HPDE6-E6E7 (cell line): Measurements from ENCODE around the gene MARS1.

Source experiments
- DNase-seq: peaks from one replicate; pipeline ENCODE4 v3.0.0; 2011; ENCODE audit warnings: missing footprints; ENCODE audit errors: extremely low spot score

MARS1 gene

GRCh38 chr12:57471661-57472060 lies 16.2 kb upstream of the MARS1 start:
- no peak for DNase-seq

GRCh38 chr12:57472391-57472790 lies 15.5 kb upstream of the MARS1 start:
- no peak for DNase-seq

GRCh38 chr12:57473392-57473791 lies 14.5 kb upstream of the MARS1 start:
- DNase-seq, result no peak

- DNase-seq, result no peak
These were observed 14.0 kb upstream of the MARS1 start for GRCh38 chr12:57473886-57474285.

GRCh38 chr12:57474430-57474829 lies 13.4 kb upstream of the MARS1 start:
- no peak for DNase-seq

GRCh38 chr12:57474862-57475261 lies 13.0 kb upstream of the MARS1 start:
- DNase-seq, result no peak

- DNase-seq, result no peak
These were observed 12.4 kb upstream of the MARS1 start for GRCh38 chr12:57475271-57476161.

GRCh38 chr12:57476162-57476992 lies 11.5 kb upstream of the MARS1 start:
- DNase-seq, result no peak

- no peak for DNase-seq
These were observed 10.7 kb upstream of the MARS1 start for GRCh38 chr12:57476993-57477709.

- DNase-seq, result no peak
These were observed 9.9 kb upstream of the MARS1 start for GRCh38 chr12:57477710-57478681.

- DNase-seq, result no peak
These were observed 8.9 kb upstream of the MARS1 start for GRCh38 chr12:57479043-57479375.

GRCh38 chr12:57479376-57480115 lies 8.3 kb upstream of the MARS1 start, which contains the start of gene ARHGAP9:
Gene ARHGAP9 (minus strand): TSS chr12:57479866. CDS start chr12:57479406, 460 bp downstream.
- no peak for DNase-seq

- DNase-seq, result no peak
These were observed 6.2 kb upstream of the MARS1 start for GRCh38 chr12:57481671-57482070.

- DNase-seq, result no peak
These were observed 4.4 kb upstream of the MARS1 start for GRCh38 chr12:57483466-57483865.

- DNase-seq, result no peak
These were observed 2.2 kb upstream of the MARS1 start for GRCh38 chr12:57485695-57486094.

- no peak for DNase-seq
These were observed 742 bp upstream of the MARS1 start for GRCh38 chr12:57487055-57487596.

- DNase-seq, result no peak
These were observed 711 bp downstream of the MARS1 start for GRCh38 chr12:57488402-57489156.

- DNase-seq, result no peak
These were observed 1.3 kb downstream of the MARS1 start for GRCh38 chr12:57489157-57489641.

- no peak for DNase-seq
These were observed 2.3 kb downstream of the MARS1 start for GRCh38 chr12:57490126-57490525.
